Trophoblast cell (in vitro differentiated cells and primary cell): ENCODE results near the gene ENKUR.

Experiments used
- DNase-seq, 2 donors: peaks; one replicate each; pipeline ENCODE4 v3.0.0-alpha.2; 2016
- H2AFZ ChIP-seq: 2 replicates; pipeline ENCODE4 v1.6.1; 2013; ENCODE audit warnings: low read length, moderate library complexity, mild to moderate bottlenecking; ENCODE audit not compliant: insufficient read depth, poor library complexity
- H2AK5ac ChIP-seq: 2 replicates; pipeline ENCODE4 v1.6.1; 2013; ENCODE audit warnings: mild to moderate bottlenecking, low read length
- H2BK120ac ChIP-seq: 2 replicates; pipeline ENCODE4 v1.6.1; 2013; ENCODE audit warnings: low read length, mild to moderate bottlenecking, moderate library complexity; ENCODE audit not compliant: insufficient read depth, poor library complexity
- H2BK12ac ChIP-seq: 2 replicates; pipeline ENCODE4 v1.6.1; 2013; ENCODE audit warnings: mild to moderate bottlenecking, low read length, moderate library complexity
- H2BK5ac ChIP-seq: 2 replicates; pipeline ENCODE4 v1.6.1; 2013; ENCODE audit warnings: low read length, low read depth, moderate library complexity, mild to moderate bottlenecking; ENCODE audit not compliant: poor library complexity
- H3K14ac ChIP-seq: 2 replicates; pipeline ENCODE4 v1.6.1; 2013; ENCODE audit warnings: mild to moderate bottlenecking, low read length
- H3K18ac ChIP-seq: 2 replicates; pipeline ENCODE4 v1.6.1; 2013; ENCODE audit warnings: mild to moderate bottlenecking, low read length
- H3K23ac ChIP-seq: 2 replicates; pipeline ENCODE4 v1.6.1; 2013; ENCODE audit warnings: low read length
- H3K27ac ChIP-seq: 2 replicates; pipeline ENCODE4 v1.5.1; 2013; ENCODE audit warnings: low read depth, mild to moderate bottlenecking, inconsistent platforms, low read length, moderate library complexity
- H3K27me3 ChIP-seq: 2 replicates; pipeline ENCODE4 v1.6.1; 2013; ENCODE audit warnings: inconsistent platforms, mild to moderate bottlenecking, low read length, moderate library complexity; ENCODE audit not compliant: insufficient read depth
- H3K36me3 ChIP-seq, 2 experiments: 1 replicate in 1 of 2; 2 replicates in 1 of 2; pipeline ENCODE4 v1.6.1; 2013; ENCODE audit warnings: low read length in 2 of 2, mild to moderate bottlenecking in 2 of 2, moderate library complexity in 1 of 2; ENCODE audit not compliant: insufficient read depth in 2 of 2, control insufficient read depth in 1 of 2
- H3K4ac ChIP-seq: 2 replicates; pipeline ENCODE4 v1.6.1; 2013; ENCODE audit warnings: low read depth, mild to moderate bottlenecking, low read length, moderate library complexity
- H3K4me1 ChIP-seq, 2 experiments: 1 replicate in 1 of 2; 2 replicates in 1 of 2; pipeline ENCODE4 v1.6.1; 2013; ENCODE audit warnings: low read length in 2 of 2, mild to moderate bottlenecking in 2 of 2, moderate library complexity in 1 of 2; ENCODE audit not compliant: insufficient read depth in 2 of 2, control insufficient read depth in 1 of 2
- H3K4me2 ChIP-seq: 2 replicates; pipeline ENCODE4 v1.6.1; 2013; ENCODE audit warnings: inconsistent platforms, mild to moderate bottlenecking, low read length, moderate library complexity
- H3K4me3 ChIP-seq: 2 replicates; pipeline ENCODE4 v1.5.1; 2013; ENCODE audit warnings: mild to moderate bottlenecking, low read depth, low read length, inconsistent platforms
- H3K79me1 ChIP-seq: one replicate; pipeline ENCODE4 v1.6.1; 2013; ENCODE audit warnings: low read length
- H3K79me2 ChIP-seq: 2 replicates; pipeline ENCODE4 v1.6.1; 2013; ENCODE audit warnings: low read length, mild to moderate bottlenecking; ENCODE audit not compliant: control insufficient read depth, insufficient read depth, poor library complexity
- H3K9ac ChIP-seq: 2 replicates; pipeline ENCODE4 v1.6.1; 2013; ENCODE audit warnings: mild to moderate bottlenecking, low read length
- H3K9me3 ChIP-seq: 2 replicates; pipeline ENCODE4 v1.6.1; 2013; ENCODE audit warnings: low read depth, mild to moderate bottlenecking, control low read depth, inconsistent platforms, low read length; ENCODE audit not compliant: insufficient read depth
- H4K12ac ChIP-seq: 2 replicates; pipeline ENCODE4 v1.6.1; 2013; ENCODE audit warnings: low read depth, mild to moderate bottlenecking, low read length, moderate library complexity
- H4K8ac ChIP-seq: 2 replicates; pipeline ENCODE4 v1.6.1; 2013; ENCODE audit warnings: low read depth, mild to moderate bottlenecking, low read length, moderate library complexity
- H4K91ac ChIP-seq: one replicate; pipeline ENCODE4 v1.6.1; 2013; ENCODE audit warnings: low read depth, mild to moderate bottlenecking, low read length, moderate library complexity
- WGBS: extraction: QIAGEN DNeasy Blood & Tissue Kit; methylation state at CpG from one replicate; pipeline ENCODE4 v1.1.7; 2013; ENCODE audit warnings: missing lambda C conversion rate; ENCODE audit not compliant: insufficient read length, insufficient coverage; ENCODE audit errors: extremely low coverage; 5-methylcytosine and 5-hydroxymethylcytosine counted together

The ENKUR gene

DNA sequence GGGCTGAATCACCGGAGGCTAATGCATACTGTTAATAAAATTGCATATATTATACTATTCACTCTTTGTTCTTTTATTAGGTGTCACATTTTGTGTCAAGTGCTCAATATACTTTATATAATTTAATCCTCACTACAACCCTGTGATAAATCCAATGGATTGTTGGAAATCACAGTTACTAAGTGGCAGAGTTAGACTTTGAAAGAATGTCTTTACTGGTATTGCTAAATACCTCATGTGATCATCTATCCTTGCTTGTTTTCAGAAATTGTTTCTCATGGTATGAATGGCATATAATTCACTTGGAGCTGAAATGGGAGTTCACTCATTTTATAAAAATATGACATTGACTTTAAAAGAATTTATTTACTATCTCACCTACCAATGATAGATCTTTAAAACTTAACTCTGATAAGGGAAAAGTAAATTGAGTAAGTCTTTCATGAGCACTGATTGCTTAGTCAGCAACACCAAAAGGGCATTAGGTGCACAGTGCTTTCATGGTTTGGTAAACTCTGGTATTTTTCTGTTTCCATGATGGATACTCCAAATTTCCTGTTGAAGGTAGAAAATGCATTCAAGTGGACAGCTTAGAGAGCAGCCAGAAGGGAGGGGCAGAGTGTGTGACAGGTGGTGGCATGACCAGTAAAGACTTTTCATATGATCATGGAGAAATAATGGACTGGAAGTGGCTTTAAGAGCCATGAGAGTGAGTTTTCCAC is 22.6 kb downstream of the ENKUR start:
- no peak overlapping the region for H3K4ac ChIP-seq
- H4K91ac ChIP-seq = no peak overlapping the region
- no peak overlapping the region for H2BK12ac ChIP-seq
- H4K12ac ChIP-seq = no peak overlapping the region
- no peaks in the 10 kb centered on the region for H3K36me3 ChIP-seq
- no peak overlapping the region for H3K4me3 ChIP-seq
- no peak overlapping the region for H2BK5ac ChIP-seq
- H3K4me2 ChIP-seq = no peak overlapping the region
- no peak overlapping the region for H3K9ac ChIP-seq
- H2BK120ac ChIP-seq = no peak overlapping the region
- no peaks in the 10 kb centered on the region for H3K9me3 ChIP-seq
- H3K23ac ChIP-seq = no peak overlapping the region
- H3K18ac ChIP-seq = no peak overlapping the region
- H3K14ac ChIP-seq = no peak overlapping the region
- H3K79me2 ChIP-seq = no peaks in the 10 kb centered on the region
- no peak overlapping the region for H2AFZ ChIP-seq
- no peaks in the 10 kb centered on the region for H3K27me3 ChIP-seq
- H4K8ac ChIP-seq = no peak overlapping the region
- H3K79me1 ChIP-seq = no peaks in the 10 kb centered on the region
- DNase-seq = no peak
- H2AK5ac ChIP-seq = no peak overlapping the region
- no peaks in the 10 kb centered on the region for H3K4me1 ChIP-seq
- no CpG with 5 or more reads among the region's 1 CpG for WGBS
- no peak overlapping the region for H3K27ac ChIP-seq

DNA sequence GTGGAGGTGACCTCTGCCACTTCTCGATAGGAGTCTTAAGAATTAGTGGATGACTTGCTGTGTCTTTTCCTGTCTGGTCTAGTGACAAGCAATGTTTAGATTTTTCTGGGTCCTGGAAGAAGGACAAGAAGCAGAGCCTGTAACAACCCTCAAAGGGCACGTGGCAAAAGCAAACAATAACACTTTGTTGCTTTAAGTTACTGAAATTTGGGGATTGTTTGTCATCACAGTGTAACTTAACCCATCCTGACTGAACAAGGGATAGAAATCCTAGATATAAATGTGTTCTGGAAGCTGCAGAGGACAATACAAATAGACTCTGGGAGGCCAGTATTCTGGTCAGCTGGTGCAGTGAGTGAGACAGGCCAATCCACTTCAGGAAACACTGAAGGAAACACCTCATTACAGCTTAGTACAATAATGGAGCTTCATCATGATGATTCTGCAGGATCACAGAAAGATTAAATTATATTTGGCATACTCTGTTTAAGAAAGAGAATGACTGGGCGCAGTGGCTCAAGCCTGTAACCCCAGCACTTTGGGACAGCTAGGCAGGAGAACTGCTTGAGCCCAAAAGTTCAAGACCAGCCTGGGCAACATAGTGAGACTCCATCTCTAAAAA is 23.3 kb downstream of the ENKUR start:
- H3K4me2 ChIP-seq = no peak overlapping the region

DNA sequence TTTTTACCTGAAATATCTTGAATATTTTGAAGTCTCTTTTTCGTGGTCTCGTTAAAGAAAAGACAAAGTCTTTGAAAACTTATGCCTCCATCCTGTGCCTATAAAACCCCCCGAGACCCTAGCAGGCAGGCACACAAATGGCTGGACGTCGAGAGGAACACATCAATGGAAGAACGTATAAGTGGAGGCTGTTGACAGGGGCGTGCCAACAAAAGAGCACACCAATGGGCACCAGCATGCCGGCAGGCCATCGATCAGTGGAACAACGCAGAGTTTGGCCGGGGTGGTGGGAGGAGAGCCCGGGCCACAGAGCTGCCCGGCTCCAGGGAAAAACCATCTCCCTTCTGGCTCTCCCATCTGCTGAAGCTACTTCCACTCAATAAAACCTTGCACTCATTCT is 24.7 kb downstream of the ENKUR start:
- Histone ChIP-seq H3K9me3 (no peaks in the 10 kb centered on the region), H3K79me1 (no peaks in the 10 kb centered on the region), H3K23ac (no peak overlapping the region), H2AK5ac (no peak overlapping the region), H3K18ac (no peak overlapping the region), H2BK12ac (no peak overlapping the region), H2BK120ac (no peak overlapping the region), H3K4me3 (no peak overlapping the region), H3K27ac (no peak overlapping the region), H3K4me2 (no peak overlapping the region), H3K79me2 (no peaks in the 10 kb centered on the region), H3K27me3 (no peaks in the 10 kb centered on the region), H3K14ac (no peak overlapping the region), H3K4ac (no peak overlapping the region), H2AFZ (no peak overlapping the region), H3K9ac (no peak overlapping the region), H3K4me1 (no peaks in the 10 kb centered on the region), H4K8ac (no peak overlapping the region), H4K91ac (no peak overlapping the region), H2BK5ac (no peak overlapping the region), H3K36me3 (no peaks in the 10 kb centered on the region), H4K12ac (no peak overlapping the region)
- no CpG with 5 or more reads among the region's 13 CpGs for WGBS
- DNase-seq = no peak

More for the DNA sequence above, 23.3 kb downstream of the ENKUR start:
- Histone ChIP-seq H2BK5ac (no peak overlapping the region), H2AK5ac (no peak overlapping the region), H3K4me3 (no peak overlapping the region), H3K18ac (no peak overlapping the region), H3K23ac (no peak overlapping the region), H3K4ac (no peak overlapping the region), H3K36me3 (no peaks in the 10 kb centered on the region), H4K8ac (no peak overlapping the region), H4K91ac (no peak overlapping the region), H2BK12ac (no peak overlapping the region), H4K12ac (no peak overlapping the region), H2AFZ (no peak overlapping the region), H3K79me2 (no peaks in the 10 kb centered on the region), H3K79me1 (no peaks in the 10 kb centered on the region), H3K9ac (no peak overlapping the region), H2BK120ac (no peak overlapping the region), H3K9me3 (no peaks in the 10 kb centered on the region), H3K27me3 (no peaks in the 10 kb centered on the region), H3K4me1 (no peaks in the 10 kb centered on the region), H3K27ac (no peak overlapping the region), H3K14ac (no peak overlapping the region)
- no peak for DNase-seq
- no CpG with 5 or more reads among the region's 3 CpGs for WGBS

DNA sequence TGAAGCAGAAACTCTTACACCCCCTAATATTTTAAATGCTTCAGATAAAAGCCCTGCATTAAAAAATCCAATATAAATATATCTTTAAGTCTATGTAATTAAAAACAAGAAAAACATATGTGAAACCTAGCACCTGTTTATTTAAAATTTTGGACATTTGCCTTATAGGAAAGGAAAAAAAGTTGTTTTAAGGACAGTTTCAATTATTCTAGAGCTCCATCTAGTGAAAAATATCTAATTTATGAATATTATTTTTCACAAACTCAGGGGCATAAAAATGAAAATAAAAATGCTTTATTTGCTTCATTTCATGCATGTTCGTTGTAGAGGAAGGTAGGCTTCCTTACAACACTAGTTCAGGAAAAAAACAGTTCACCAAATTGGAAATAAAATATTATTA is 26.1 kb downstream of the ENKUR start:
- WGBS = no CpG with 5 or more reads among the region's 1 CpG
- no peak overlapping the region for H4K12ac ChIP-seq

More for the DNA sequence above, 26.1 kb downstream of the ENKUR start:
- H4K91ac ChIP-seq = no peak overlapping the region
- no peaks in the 10 kb centered on the region for H3K27me3 ChIP-seq
- no peak overlapping the region for H4K8ac ChIP-seq
- H3K4ac ChIP-seq = no peak overlapping the region
- H3K9ac ChIP-seq = no peak overlapping the region
- peak in 1 of 2 donors; percentile 10 for DNase-seq
- no peaks in the 10 kb centered on the region for H3K9me3 ChIP-seq
- no peak overlapping the region for H3K4me2 ChIP-seq
- H2AFZ ChIP-seq = no peak overlapping the region
- H2BK12ac ChIP-seq = no peak overlapping the region
- no peak overlapping the region for H2AK5ac ChIP-seq
- H3K18ac ChIP-seq = no peak overlapping the region
- no peak overlapping the region for H2BK120ac ChIP-seq
- H3K79me2 ChIP-seq = no peaks in the 10 kb centered on the region
- no peak overlapping the region for H3K4me3 ChIP-seq
- no peaks in the 10 kb centered on the region for H3K36me3 ChIP-seq
- H3K14ac ChIP-seq = no peak overlapping the region
- no peak overlapping the region for H3K27ac ChIP-seq
- H3K23ac ChIP-seq = no peak overlapping the region
- H3K4me1 ChIP-seq = no peaks in the 10 kb centered on the region
- no peak overlapping the region for H2BK5ac ChIP-seq
- H3K79me1 ChIP-seq = no peaks in the 10 kb centered on the region
